ENCODE data around the gene ANKRD9. TPM values are rescaled to one million over a fixed set of nuclear protein-coding genes. Genes with fewer than 3 reads are reported as not detected.

Gene ANKRD9
- total RNA-seq, 5 donors from 2014 or later (not counting 1 experiment from before 2014, with no cell fraction given): 1.9 to 3.2 (median 2.4) TPM

GRCh38 chr14:102504328-102504999 lies 5.1 kb downstream of the ANKRD9 start:
- 87% methylated on average over 12 of the region's 18 CpGs for WGBS (ENCODE audit: insufficient coverage)
- no peaks in the 10 kb centered on the region for H3K36me3 Mint-ChIP-seq
- peaks cover 0 to 4% (median 0%) of the 10 kb centered on the region in 3 donors for H3K9me3 Mint-ChIP-seq
- Histone ChIP-seq H3K36me3 (ENCODE audit: control insufficient read depth in 2 of 2, extremely low read depth in 1 of 2, insufficient read depth in 1 of 2, low read length in 1 of 2) (peaks cover 0 to 3% of the 10 kb centered on the region in 2 donors), H3K4me1 (ENCODE audit: control insufficient read depth in 1 of 2, extremely low read depth in 1 of 2, insufficient read depth in 2 of 2, low read length in 2 of 2) (peaks cover 0 to 12% of the 10 kb centered on the region in 2 experiments), H3K4me3 (ENCODE audit: control insufficient read depth in 1 of 2, extremely low read depth in 1 of 2, low read length in 1 of 2) (no peak overlapping the region), H3K9me3 (no peaks in the 10 kb centered on the region), H3K27me3 (replicated peaks in 1 of 2; ENCODE audit: control insufficient read depth in 2 of 2, extremely low read depth in 1 of 2, insufficient read depth in 2 of 2, low read length in 1 of 2) (no peaks in the 10 kb centered on the region), H3K27ac (ENCODE audit: low read length) (no peak overlapping the region)
- ChIA-PET POLR2A (no interaction called here), CTCF (interaction anchor here in 1 of 2 donors (0.8 kb wide), 1 partner anchor 14 kb away, joined by 3 read pairs; no protein-coding TSS in a partner anchor)
- DNase-seq (no peak), ATAC-seq (replicated peaks in 1 of 4) (no peak)
- no peak overlapping the region for H3K27ac Mint-ChIP-seq
- H3K27me3 Mint-ChIP-seq: no peaks in the 10 kb centered on the region
- H3K4me1 Mint-ChIP-seq: peaks cover 0 to 12% (median 12%) of the 10 kb centered on the region in 3 donors
- H3K4me3 Mint-ChIP-seq: no peak overlapping the region

- WGBS (ENCODE audit: insufficient coverage): 65% methylated on average over 5 of the region's 12 CpGs
- ATAC-seq (replicated peaks in 1 of 4): no peak
Observed at GRCh38 chr14:102503641-102504327, 5.8 kb downstream of the ANKRD9 start.

GRCh38 chr14:102502571-102502970 lies 7.0 kb downstream of the ANKRD9 start:
- Histone ChIP-seq H3K36me3 (ENCODE audit: control insufficient read depth in 2 of 2, extremely low read depth in 1 of 2, insufficient read depth in 1 of 2, low read length in 1 of 2) (peaks cover 3 to 10% of the 10 kb centered on the region in 2 donors), H3K4me3 (ENCODE audit: control insufficient read depth in 1 of 2, extremely low read depth in 1 of 2, low read length in 1 of 2) (no peak overlapping the region), H3K27me3 (replicated peaks in 1 of 2; ENCODE audit: control insufficient read depth in 2 of 2, extremely low read depth in 1 of 2, insufficient read depth in 2 of 2, low read length in 1 of 2) (no peaks in the 10 kb centered on the region), H3K4me1 (ENCODE audit: control insufficient read depth in 1 of 2, extremely low read depth in 1 of 2, insufficient read depth in 2 of 2, low read length in 2 of 2) (peaks cover 0 to 5% of the 10 kb centered on the region in 2 experiments), H3K9me3 (no peaks in the 10 kb centered on the region), H3K27ac (ENCODE audit: low read length) (no peak overlapping the region)
- no peak overlapping the region for H3K27ac Mint-ChIP-seq
- no peaks in the 10 kb centered on the region for H3K27me3 Mint-ChIP-seq
- no peaks in the 10 kb centered on the region for H3K9me3 Mint-ChIP-seq
- DNase-seq: no peak
- peaks cover 15% of the 10 kb centered on the region for H3K36me3 Mint-ChIP-seq
- POLR2A ChIA-PET: interaction anchor here in 1 of 2 donors (0.6 kb wide), 1 partner anchor 593 kb away, joined by 3 read pairs; no protein-coding TSS in a partner anchor
- peaks cover 0 to 12% (median 10%) of the 10 kb centered on the region in 3 donors for H3K4me1 Mint-ChIP-seq
- ATAC-seq (replicated peaks in 1 of 4): no peak
- 95% methylated on average over 8 of the region's 10 CpGs for WGBS (ENCODE audit: insufficient coverage)
- CTCF ChIA-PET: no interaction called here
- H3K4me3 Mint-ChIP-seq: no peak overlapping the region

More at GRCh38 chr14:102503641-102504327, 5.8 kb downstream of the ANKRD9 start:
- Mint-ChIP-seq H3K36me3 (peaks cover 7% of the 10 kb centered on the region), H3K4me1 (peaks cover 0 to 12% (median 12%) of the 10 kb centered on the region in 3 donors), H3K27me3 (no peaks in the 10 kb centered on the region), H3K27ac (peak overlapping the region; percentile 31 to 39), H3K9me3 (peaks cover 0 to 4% (median 0%) of the 10 kb centered on the region in 3 donors), H3K4me3 (no peak overlapping the region)
- Histone ChIP-seq H3K27me3 (replicated peaks in 1 of 2; ENCODE audit: control insufficient read depth in 2 of 2, extremely low read depth in 1 of 2, insufficient read depth in 2 of 2, low read length in 1 of 2) (no peaks in the 10 kb centered on the region), H3K27ac (ENCODE audit: low read length) (no peak overlapping the region), H3K4me3 (ENCODE audit: control insufficient read depth in 1 of 2, extremely low read depth in 1 of 2, low read length in 1 of 2) (no peak overlapping the region), H3K36me3 (ENCODE audit: control insufficient read depth in 2 of 2, extremely low read depth in 1 of 2, insufficient read depth in 1 of 2, low read length in 1 of 2) (peaks cover 3 to 4% of the 10 kb centered on the region in 2 donors), H3K4me1 (ENCODE audit: control insufficient read depth in 1 of 2, extremely low read depth in 1 of 2, insufficient read depth in 2 of 2, low read length in 2 of 2) (peaks cover 0 to 8% of the 10 kb centered on the region in 2 experiments), H3K9me3 (no peaks in the 10 kb centered on the region)
- ChIA-PET POLR2A (interaction anchor here in 1 of 2 donors (0.5 kb wide), 1 partner anchor 569 kb away, joined by 5 read pairs; no protein-coding TSS in a partner anchor), CTCF (interaction anchor here in 1 of 2 donors (0.8 kb wide), 1 partner anchor 15 kb away, joined by 3 read pairs; no protein-coding TSS in a partner anchor)
- DNase-seq: no peak

DNA sequence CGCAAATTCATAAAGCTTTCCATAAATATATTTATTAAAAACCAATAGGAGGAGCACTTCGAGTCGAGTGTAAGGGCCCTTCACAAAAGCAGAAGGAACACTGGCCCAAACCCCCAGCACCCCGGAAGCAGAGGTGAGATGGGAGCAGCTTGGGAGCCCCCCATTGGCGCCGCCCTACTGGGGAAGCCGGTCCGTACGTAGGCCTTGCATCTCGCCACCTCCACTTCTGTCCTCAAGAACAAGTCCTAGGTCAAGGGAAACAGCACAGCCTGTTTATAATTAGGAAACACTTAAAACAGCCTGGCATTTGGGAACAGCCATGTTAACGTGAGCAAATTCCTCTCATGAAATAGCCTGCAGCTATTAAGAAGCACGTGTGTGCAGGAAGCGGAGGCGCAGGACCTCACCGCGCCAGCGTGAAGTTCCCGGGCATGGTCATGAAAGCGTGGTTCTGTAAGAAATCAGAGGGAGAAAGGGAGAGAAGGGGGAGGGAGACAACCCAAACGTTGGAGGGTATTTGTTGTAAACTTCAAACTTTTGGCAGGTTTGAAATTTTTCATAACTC lies 7.7 kb downstream of the ANKRD9 start:
- H3K4me3 Mint-ChIP-seq: no peak overlapping the region
- POLR2A ChIA-PET: no interaction called here

GRCh38 chr14:102500713-102501112 lies 8.9 kb downstream of the ANKRD9 start:
- ATAC-seq (replicated peaks in 1 of 4) (peak in 1 of 4 experiments; percentile 36), DNase-seq (no peak)
- Histone ChIP-seq H3K9me3 (no peaks in the 10 kb centered on the region), H3K4me1 (ENCODE audit: control insufficient read depth in 1 of 2, extremely low read depth in 1 of 2, insufficient read depth in 2 of 2, low read length in 2 of 2) (peaks cover 0 to 5% of the 10 kb centered on the region in 2 experiments), H3K4me3 (ENCODE audit: control insufficient read depth in 1 of 2, extremely low read depth in 1 of 2, low read length in 1 of 2) (no peak overlapping the region), H3K27ac (ENCODE audit: low read length) (no peak overlapping the region), H3K27me3 (replicated peaks in 1 of 2; ENCODE audit: control insufficient read depth in 2 of 2, extremely low read depth in 1 of 2, insufficient read depth in 2 of 2, low read length in 1 of 2) (no peaks in the 10 kb centered on the region), H3K36me3 (ENCODE audit: control insufficient read depth in 2 of 2, extremely low read depth in 1 of 2, insufficient read depth in 1 of 2, low read length in 1 of 2) (peaks cover 7 to 10% of the 10 kb centered on the region in 2 donors)
- Mint-ChIP-seq H3K27ac (peak overlapping the region in 1 of 2 donors; percentile 74), H3K9me3 (no peaks in the 10 kb centered on the region), H3K4me1 (peaks cover 0 to 12% (median 10%) of the 10 kb centered on the region in 3 donors), H3K36me3 (peaks cover 15% of the 10 kb centered on the region), H3K27me3 (no peaks in the 10 kb centered on the region), H3K4me3 (no peak overlapping the region)
- WGBS (ENCODE audit: insufficient coverage): 89% methylated on average over 1 of the region's 3 CpGs
- CTCF ChIA-PET: interaction anchor here in 1 of 2 donors (0.6 kb wide), 1 partner anchor 24 kb away, joined by 3 read pairs; no protein-coding TSS in a partner anchor
- POLR2A ChIA-PET: no interaction called here

More for the DNA sequence above, 7.7 kb downstream of the ANKRD9 start:
- H3K27me3 ChIP-seq (replicated peaks in 1 of 2; ENCODE audit: control insufficient read depth in 2 of 2, extremely low read depth in 1 of 2, insufficient read depth in 2 of 2, low read length in 1 of 2): no peaks in the 10 kb centered on the region
- H3K27me3 Mint-ChIP-seq: no peaks in the 10 kb centered on the region
- no peak overlapping the region for H3K27ac ChIP-seq (ENCODE audit: low read length)
- no peaks in the 10 kb centered on the region for H3K9me3 Mint-ChIP-seq
- no peak overlapping the region for H3K27ac Mint-ChIP-seq
- peaks cover 0 to 5% of the 10 kb centered on the region in 2 experiments for H3K4me1 ChIP-seq (ENCODE audit: control insufficient read depth in 1 of 2, extremely low read depth in 1 of 2, insufficient read depth in 2 of 2, low read length in 2 of 2)
- no peaks in the 10 kb centered on the region for H3K9me3 ChIP-seq
- ATAC-seq (replicated peaks in 1 of 4): no peak
- H3K4me3 ChIP-seq (ENCODE audit: control insufficient read depth in 1 of 2, extremely low read depth in 1 of 2, low read length in 1 of 2): no peak overlapping the region
- CTCF ChIA-PET: no interaction called here
- peaks cover 7 to 10% of the 10 kb centered on the region in 2 donors for H3K36me3 ChIP-seq (ENCODE audit: control insufficient read depth in 2 of 2, extremely low read depth in 1 of 2, insufficient read depth in 1 of 2, low read length in 1 of 2)
- peaks cover 0 to 12% (median 10%) of the 10 kb centered on the region in 3 donors for H3K4me1 Mint-ChIP-seq
- H3K36me3 Mint-ChIP-seq: peaks cover 15% of the 10 kb centered on the region
- WGBS (ENCODE audit: insufficient coverage): 95% methylated on average over 16 of the region's 20 CpGs
- no peak for DNase-seq

DNA sequence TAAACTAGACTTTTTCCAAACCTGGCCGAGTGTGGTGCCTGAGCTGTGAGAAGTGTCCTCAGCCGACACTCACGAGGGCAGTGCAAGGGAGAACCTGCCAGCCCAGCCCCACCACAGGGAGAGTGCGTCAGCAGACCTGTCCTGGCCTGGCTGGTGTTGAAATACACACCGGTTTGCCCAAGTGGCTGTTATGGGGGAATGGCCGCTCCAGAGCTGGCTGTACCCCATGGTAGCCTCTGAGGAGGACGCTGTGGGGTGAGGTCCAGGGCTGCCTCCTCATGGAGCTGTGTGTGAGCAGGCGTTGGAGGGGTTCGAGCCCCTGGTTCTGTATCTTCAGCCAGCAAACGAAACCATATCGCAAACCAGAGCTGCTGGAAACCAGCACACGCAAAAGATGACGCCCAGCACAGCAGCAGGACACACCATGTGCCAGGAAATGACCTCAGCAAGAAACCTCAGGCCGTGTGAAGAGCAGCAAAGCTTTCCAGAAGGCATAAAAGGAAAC lies 9.4 kb downstream of the ANKRD9 start:
- Mint-ChIP-seq H3K36me3 (peaks cover 15% of the 10 kb centered on the region), H3K27ac (peak overlapping the region; percentile 31 to 74), H3K4me3 (no peak overlapping the region), H3K4me1 (peaks cover 0 to 12% (median 10%) of the 10 kb centered on the region in 3 donors), H3K9me3 (no peaks in the 10 kb centered on the region), H3K27me3 (no peaks in the 10 kb centered on the region)
- ChIA-PET POLR2A (no interaction called here), CTCF (interaction anchor here in 1 of 2 donors (0.6 kb wide), 1 partner anchor 25 kb away, joined by 3 read pairs; no protein-coding TSS in a partner anchor)
- WGBS (ENCODE audit: insufficient coverage): 71% methylated on average over 9 of the region's 14 CpGs
- DNase-seq: peak in 6 of 35 experiments; percentile 30 to 47 (median 40)
- peak in 3 of 4 experiments; percentile 24 to 79 (median 37) for ATAC-seq (replicated peaks in 1 of 4)
- peaks cover 7 to 10% of the 10 kb centered on the region in 2 donors for H3K36me3 ChIP-seq (ENCODE audit: control insufficient read depth in 2 of 2, extremely low read depth in 1 of 2, insufficient read depth in 1 of 2, low read length in 1 of 2)
- no peaks in the 10 kb centered on the region for H3K9me3 ChIP-seq
- no peaks in the 10 kb centered on the region for H3K27me3 ChIP-seq (replicated peaks in 1 of 2; ENCODE audit: control insufficient read depth in 2 of 2, extremely low read depth in 1 of 2, insufficient read depth in 2 of 2, low read length in 1 of 2)
- H3K27ac ChIP-seq (ENCODE audit: low read length): peak overlapping the region; percentile 36
- no peak overlapping the region for H3K4me3 ChIP-seq (ENCODE audit: control insufficient read depth in 1 of 2, extremely low read depth in 1 of 2, low read length in 1 of 2)
- H3K4me1 ChIP-seq (ENCODE audit: control insufficient read depth in 1 of 2, extremely low read depth in 1 of 2, insufficient read depth in 2 of 2, low read length in 2 of 2): peaks cover 0 to 5% of the 10 kb centered on the region in 2 experiments

All from T-cell (primary cell).